Hematopoietic multipotent progenitor cell treated with erythropoietin and hydrocortisone succinate and interleukin-3 and kit ligand, for 6 days (in vitro differentiated cells): ENCODE measurements around the gene TSPAN18.

Experiments
- DNase-seq: peaks from one replicate; pipeline ENCODE4 v3.0.0-alpha.2; 2015

TSPAN18 gene

GRCh38 chr11:44726283-44727113 is at the start of gene TSPAN18:
Gene TSPAN18 (plus strand): TSS chr11:44726962. CDS start chr11:44906417, 179,455 bp downstream.
- peak; percentile 80 for DNase-seq

GRCh38 chr11:44680982-44681597 is 45.7 kb upstream of the TSPAN18 start:
- DNase-seq = no peak

- DNase-seq = no peak
Measured at GRCh38 chr11:44681698-44682097, 45.1 kb upstream of the TSPAN18 start.

- no peak for DNase-seq
Measured at GRCh38 chr11:44684859-44685281, 41.9 kb upstream of the TSPAN18 start.

GRCh38 chr11:44687388-44687787 is 39.4 kb upstream of the TSPAN18 start:
- no peak for DNase-seq

GRCh38 chr11:44689265-44689664 is 37.5 kb upstream of the TSPAN18 start:
- no peak for DNase-seq

- no peak for DNase-seq
Measured at GRCh38 chr11:44690651-44691050, 36.1 kb upstream of the TSPAN18 start.

GRCh38 chr11:44692460-44692859 is 34.3 kb upstream of the TSPAN18 start:
- DNase-seq = no peak

- no peak for DNase-seq
Measured at GRCh38 chr11:44693654-44694119, 33.1 kb upstream of the TSPAN18 start.

- DNase-seq = no peak
Measured at GRCh38 chr11:44694443-44694842, 32.3 kb upstream of the TSPAN18 start.

- DNase-seq = no peak
Measured at GRCh38 chr11:44695169-44695833, 31.5 kb upstream of the TSPAN18 start.

GRCh38 chr11:44698252-44698912 is 28.4 kb upstream of the TSPAN18 start:
- DNase-seq = no peak

GRCh38 chr11:44699497-44700408 is 27.0 kb upstream of the TSPAN18 start:
- DNase-seq = no peak

- peak; percentile 21 for DNase-seq
Measured at GRCh38 chr11:44701276-44701675, 25.5 kb upstream of the TSPAN18 start.

GRCh38 chr11:44702889-44703288 is 23.9 kb upstream of the TSPAN18 start:
- DNase-seq = no peak

GRCh38 chr11:44707094-44707493 is 19.7 kb upstream of the TSPAN18 start:
- DNase-seq = no peak

- no peak for DNase-seq
Measured at GRCh38 chr11:44708009-44708408, 18.8 kb upstream of the TSPAN18 start.

GRCh38 chr11:44708523-44709280 is 18.1 kb upstream of the TSPAN18 start:
- no peak for DNase-seq

GRCh38 chr11:44709281-44709562 is 17.5 kb upstream of the TSPAN18 start:
- no peak for DNase-seq

GRCh38 chr11:44709966-44710365 is 16.8 kb upstream of the TSPAN18 start:
- no peak for DNase-seq

- no peak for DNase-seq
Measured at GRCh38 chr11:44711113-44711786, 15.5 kb upstream of the TSPAN18 start.
